GM23338 (cell line): ENCODE results near the gene NPNT. TPM values are rescaled to one million over a fixed set of nuclear protein-coding genes. Genes with fewer than 3 reads are reported as not detected.

Experiments used
- ATAC-seq: fragments of 200-7000 bp; cut with Tn5 transposase; 3 replicates; pipeline ENCODE4 v1.9.1; 2020
- DNase-seq: peaks from one replicate; pipeline ENCODE4 v3.0.0-alpha.2; 2015; ENCODE audit warnings: low spot score
- H2AFZ ChIP-seq: fragments of 200-600 bp; sonication (generic); 2 replicates; pipeline ENCODE4 v1.8.0; 2016; ENCODE audit warnings: antibody characterized with exemption, mild to moderate bottlenecking, moderate library complexity
- H3F3A ChIP-seq: fragments of 200-600 bp; sonication (generic); replicated peaks from 2 replicates; pipeline ENCODE4 v1.8.0; 2017; ENCODE audit warnings: antibody characterized with exemption, mixed run types, low read depth
- H3K27ac ChIP-seq: fragments of 200-600 bp; sonication (generic); 2 replicates; pipeline ENCODE4 v1.6.1; 2016; ENCODE audit warnings: low read depth
- H3K27me3 ChIP-seq: fragments of 200-600 bp; sonication (generic); 2 replicates; pipeline ENCODE4 v1.8.0; 2016; ENCODE audit warnings: mild to moderate bottlenecking, mixed run types, moderate library complexity; ENCODE audit not compliant: insufficient read depth
- H3K36me3 ChIP-seq: fragments of 200-600 bp; sonication (generic); 2 replicates; pipeline ENCODE4 v1.8.0; 2016; ENCODE audit warnings: mild to moderate bottlenecking; ENCODE audit not compliant: insufficient read depth
- H3K4me1 ChIP-seq: fragments of 200-600 bp; sonication (generic); 2 replicates; pipeline ENCODE4 v1.8.0; 2016; ENCODE audit warnings: mild to moderate bottlenecking, moderate library complexity; ENCODE audit not compliant: insufficient read depth
- H3K4me2 ChIP-seq: fragments of 200-600 bp; sonication (generic); 2 replicates; pipeline ENCODE4 v1.7.1; 2017; ENCODE audit warnings: mixed run types
- H3K4me3 ChIP-seq: fragments of 200-600 bp; sonication (generic); 2 replicates; pipeline ENCODE4 v1.6.1; 2016; ENCODE audit warnings: mixed run types
- H3K79me2 ChIP-seq: fragments of 200-600 bp; sonication (generic); replicated peaks from 2 replicates; pipeline ENCODE4 v1.8.0; 2017; ENCODE audit warnings: mild to moderate bottlenecking; ENCODE audit not compliant: insufficient read depth
- H3K9me2 ChIP-seq: fragments of 200-600 bp; sonication (generic); 2 replicates; pipeline ENCODE4 v1.8.0; 2017; ENCODE audit not compliant: insufficient read depth
- H4K20me1 ChIP-seq: fragments of 200-600 bp; sonication (generic); replicated peaks from 2 replicates; pipeline ENCODE4 v1.8.0; 2017; ENCODE audit warnings: mild to moderate bottlenecking; ENCODE audit not compliant: insufficient read depth
- H3K27ac Mint-ChIP-seq: 2 replicates; pipeline ENCODE4 v1.8.0; 2020; ENCODE audit warnings: inconsistent platforms, mild to moderate bottlenecking, moderate library complexity, mixed read lengths
- H3K27me3 Mint-ChIP-seq: 3 replicates; pipeline ENCODE4 v1.8.0; 2022; ENCODE audit warnings: low read depth, mild to moderate bottlenecking, moderate library complexity, mixed read lengths, inconsistent platforms; ENCODE audit not compliant: insufficient read depth, poor library complexity
- H3K36me3 Mint-ChIP-seq: 3 replicates; pipeline ENCODE4 v1.8.0; 2021; ENCODE audit warnings: low read depth, mild to moderate bottlenecking, inconsistent platforms, moderate library complexity, mixed read lengths
- H3K4me1 Mint-ChIP-seq: 3 replicates; pipeline ENCODE4 v1.8.0; 2020; ENCODE audit warnings: mild to moderate bottlenecking, inconsistent platforms, mixed read lengths
- H3K4me3 Mint-ChIP-seq: 3 replicates; pipeline ENCODE4 v1.8.0; 2021; ENCODE audit warnings: moderate library complexity, mild to moderate bottlenecking, inconsistent platforms, mixed read lengths
- H3K9me3 Mint-ChIP-seq: 3 replicates; pipeline ENCODE4 v1.8.0; 2020; ENCODE audit warnings: moderate library complexity, mild to moderate bottlenecking, inconsistent platforms, mixed read lengths
- CTCF ChIP-seq, 2 experiments: fragments of 200-600 bp in 1 of 2; sonication (generic) in 1 of 2; conservative IDR thresholded peaks; 2 replicates each; pipeline versions ENCODE4 v1.5.1 to v1.6.1; 2016 to 2017; ENCODE audit warnings: antibody characterized with exemption in 2 of 2, low read depth in 2 of 2, mild to moderate bottlenecking in 2 of 2, moderate library complexity in 1 of 2
- EZH2 ChIP-seq: fragments of 200-600 bp; sonication (generic); IDR thresholded peaks from one replicate; pipeline ENCODE4 v1.8.0; 2017; ENCODE audit warnings: antibody characterized with exemption, mild to moderate bottlenecking, low read depth; ENCODE audit not compliant: unreplicated experiment
- EZH2phosphoT487 ChIP-seq: fragments of 200-600 bp; sonication (generic); IDR thresholded peaks from one replicate; pipeline ENCODE4 v1.8.1; 2018; ENCODE audit warnings: antibody characterized with exemption; ENCODE audit not compliant: unreplicated experiment
- NANOG ChIP-seq: IDR thresholded peaks from 2 replicates; pipeline ENCODE4 v1.6.1; 2016; ENCODE audit warnings: antibody characterized with exemption, borderline replicate concordance
- POLR2AphosphoS5 ChIP-seq: IDR thresholded peaks from 2 replicates; pipeline ENCODE4 v1.6.1; 2016; ENCODE audit warnings: antibody characterized with exemption, low read depth
- REST ChIP-seq: IDR thresholded peaks from one replicate; pipeline ENCODE4 v1.6.1; 2018; ENCODE audit warnings: antibody characterized with exemption; ENCODE audit not compliant: unreplicated experiment
- ZNF331 ChIP-seq: fragments of 250-450 bp; sonication (Bioruptor Pico); IDR thresholded peaks from 2 replicates; pipeline ENCODE4 v1.5.0; 2020; ENCODE audit warnings: low read depth, mild to moderate bottlenecking, moderate library complexity
- ZNF462 ChIP-seq: fragments of 250-450 bp; sonication (Bioruptor Pico); IDR thresholded peaks from 2 replicates; pipeline ENCODE4 v1.5.0; 2020; ENCODE audit warnings: mild to moderate bottlenecking, moderate library complexity
- polyA plus RNA-seq: library from polyadenylated mRNA; unstranded; fragments of >200 nt; fragmentation: Nextera tagmentation; extraction: Ambion mirVana; gene quantifications from 2 replicates; pipeline ENCODE4 v1.2.1, GENCODE V29; 2016
- total RNA-seq: library from RNA; depleted of rRNA; stranded (reverse); fragments of >200 nt; shearing (Covaris generic); gene quantifications from 2 replicates; pipeline ENCODE4 v1.2.3, GENCODE V29; 2014

The NPNT gene
- total and polyA plus RNA-seq, 2 experiments from 2014 or later: 1.4 TPM

GRCh38 chr4:105991726-105992125 is 96.5 kb downstream of the NPNT start:
- no peaks in the 10 kb centered on the region for H3K27me3 ChIP-seq
- H3K4me1 Mint-ChIP-seq: no peaks in the 10 kb centered on the region
- TF ChIP-seq ZNF462 (CRISPR knock-in tag) (no peak), EZH2 (no peak), POLR2AphosphoS5 (no peak), CTCF (conservative IDR thresholded peaks at IDR 0.05; ENCODE audit: low read depth in 2 of 2) (peak in 1 of 2 experiments; percentile 32; a peak in 2 of 4 replicates), EZH2phosphoT487 (no peak), NANOG (no peak), ZNF331 (CRISPR knock-in tag) (no peak), REST (no peak)
- DNase-seq: no peak
- H3K36me3 Mint-ChIP-seq: peaks cover 6% of the 10 kb centered on the region; the same call in 1 of the 3 replicates
- H3K4me2 ChIP-seq: no peak overlapping the region
- no peaks in the 10 kb centered on the region for H4K20me1 ChIP-seq
- H3K27ac Mint-ChIP-seq: no peak overlapping the region
- no peaks in the 10 kb centered on the region for H3K9me2 ChIP-seq
- H3K79me2 ChIP-seq: no peaks in the 10 kb centered on the region
- ATAC-seq: peak; percentile 44; the same call in 2 of the 3 replicates
- no peak overlapping the region for H3K4me3 Mint-ChIP-seq
- H2AFZ ChIP-seq: no peak overlapping the region
- H3K9me3 Mint-ChIP-seq: peaks cover 10% of the 10 kb centered on the region; the same call in 2 of the 3 replicates
- H3K36me3 ChIP-seq: no peaks in the 10 kb centered on the region
- H3K4me1 ChIP-seq: no peaks in the 10 kb centered on the region
- no peak overlapping the region for H3K4me3 ChIP-seq
- H3K27ac ChIP-seq: no peak overlapping the region
- no peaks in the 10 kb centered on the region for H3F3A ChIP-seq
- H3K27me3 Mint-ChIP-seq: peaks cover 3% of the 10 kb centered on the region
